CD14-positive monocyte (primary cell): ENCODE results near the gene BEND7. TPM values are rescaled to one million over a fixed set of nuclear protein-coding genes. Genes with fewer than 3 reads are reported as not detected.
A peak's percentile ranks its signal among the peaks of the same experiment; 100 is the strongest.

Experiments
- DNase-seq, 3 donors: peaks; one replicate each; pipeline ENCODE4 v3.0.0-alpha.2; 2011 to 2022
- H2AFZ ChIP-seq: 2 replicates; pipeline ENCODE4 v1.6.0; 2012; ENCODE audit warnings: mild to moderate bottlenecking, low read depth, low read length, inconsistent platforms; ENCODE audit not compliant: insufficient read depth, poor library complexity, severe bottlenecking
- H3K27ac ChIP-seq, 2 donors: 1 replicate in 1 of 2; 2 replicates in 1 of 2; pipeline ENCODE4 v1.5.1; 2012 to 2013; ENCODE audit warnings: low read length in 2 of 2, control low read depth in 1 of 2, inconsistent platforms in 1 of 2, low read depth in 1 of 2, mild to moderate bottlenecking in 1 of 2
- H3K27me3 ChIP-seq, 2 donors: one replicate each; pipeline versions ENCODE4 v1.6.0 to v1.6.1; 2011 to 2013; ENCODE audit warnings: low read length in 2 of 2; ENCODE audit not compliant: control insufficient read depth in 2 of 2, insufficient read depth in 2 of 2
- H3K36me3 ChIP-seq, 2 donors: replicated peaks in 1 of 2; 1 replicate in 1 of 2; 2 replicates in 1 of 2; pipeline versions ENCODE4 v1.5.1 to v1.6.1; 2012 to 2013; ENCODE audit warnings: low read length in 2 of 2, control low read depth in 1 of 2, inconsistent platforms in 1 of 2, mild to moderate bottlenecking in 1 of 2; ENCODE audit not compliant: insufficient read depth in 2 of 2, control insufficient read depth in 1 of 2
- H3K4me1 ChIP-seq, 2 donors: 1 replicate in 1 of 2; 2 replicates in 1 of 2; pipeline versions ENCODE4 v1.5.1 to v1.6.1; 2012 to 2013; ENCODE audit warnings: low read length in 2 of 2, control low read depth in 1 of 2, inconsistent platforms in 1 of 2, mild to moderate bottlenecking in 1 of 2, moderate library complexity in 1 of 2; ENCODE audit not compliant: insufficient read depth in 2 of 2, control insufficient read depth in 1 of 2
- H3K4me2 ChIP-seq: replicated peaks from 2 replicates; pipeline ENCODE3; 2012; ENCODE audit warnings: low read length, moderate library complexity, mild to moderate bottlenecking; ENCODE audit not compliant: poor library complexity, severe bottlenecking; ENCODE audit errors: extremely low read depth
- H3K4me3 ChIP-seq, 3 experiments: fragments of 200-600 bp in 1 of 3; sonication (generic) in 1 of 3; replicated peaks in 1 of 3; 1 replicate in 2 of 3; 2 replicates in 1 of 3; pipeline ENCODE4 v1.5.1; 2011 to 2013; ENCODE audit warnings: low read length in 3 of 3, mild to moderate bottlenecking in 3 of 3, control low read depth in 2 of 3, low read depth in 2 of 3, inconsistent platforms in 1 of 3, moderate library complexity in 1 of 3
- H3K79me2 ChIP-seq: 2 replicates; pipeline ENCODE4 v1.6.0; 2012; ENCODE audit warnings: mild to moderate bottlenecking, control low read depth, inconsistent platforms, low read length, moderate library complexity; ENCODE audit not compliant: insufficient read depth
- H3K9ac ChIP-seq: 2 replicates; pipeline ENCODE4 v1.6.0; 2017; ENCODE audit warnings: low read length, mild to moderate bottlenecking; ENCODE audit not compliant: insufficient read depth, poor library complexity, severe bottlenecking
- H3K9me3 ChIP-seq, 2 donors: replicated peaks in 1 of 2; 1 replicate in 1 of 2; 2 replicates in 1 of 2; pipeline versions ENCODE4 v1.5.1 to v1.6.1; 2012 to 2013; ENCODE audit warnings: low read length in 2 of 2, control low read depth in 1 of 2; ENCODE audit not compliant: control insufficient read depth in 1 of 2, insufficient read depth in 1 of 2
- H4K20me1 ChIP-seq: 2 replicates; pipeline ENCODE4 v1.6.0; 2012; ENCODE audit warnings: mild to moderate bottlenecking, low read length, control low read depth, moderate library complexity; ENCODE audit not compliant: insufficient read depth
- H3K27ac Mint-ChIP-seq, 7 donors: one replicate each; pipeline ENCODE4 v1.8.0; 2020; ENCODE audit warnings: mild to moderate bottlenecking in 7 of 7, mixed read lengths in 7 of 7, moderate library complexity in 6 of 7, inconsistent platforms in 2 of 7
- H3K27me3 Mint-ChIP-seq, 3 donors: one replicate each; pipeline ENCODE4 v1.8.0; 2021 to 2022; ENCODE audit warnings: low read depth in 3 of 3, mild to moderate bottlenecking in 3 of 3, mixed read lengths in 3 of 3, moderate library complexity in 3 of 3, inconsistent platforms in 1 of 3
- H3K36me3 Mint-ChIP-seq, 2 donors: one replicate each; pipeline ENCODE4 v1.8.0; 2020; ENCODE audit warnings: mixed read lengths in 2 of 2, inconsistent platforms in 1 of 2, mild to moderate bottlenecking in 1 of 2
- H3K4me1 Mint-ChIP-seq: one replicate; pipeline ENCODE4 v1.8.0; 2020; ENCODE audit warnings: mild to moderate bottlenecking, mixed read lengths
- H3K4me3 Mint-ChIP-seq, 2 donors: one replicate each; pipeline ENCODE4 v1.8.0; 2020; ENCODE audit warnings: mild to moderate bottlenecking in 2 of 2, mixed read lengths in 2 of 2, moderate library complexity in 1 of 2
- H3K9me3 Mint-ChIP-seq, 7 donors: one replicate each; pipeline ENCODE4 v1.8.0; 2020 to 2022; ENCODE audit warnings: mixed read lengths in 7 of 7, mild to moderate bottlenecking in 6 of 7, moderate library complexity in 6 of 7, inconsistent platforms in 2 of 7
- CTCF ChIP-seq: fragments of 200-600 bp; IDR thresholded peaks from one replicate; pipeline ENCODE4 v1.8.0; 2022; ENCODE audit warnings: antibody characterized with exemption, mild to moderate bottlenecking
- WGBS: methylation state at CpG from one replicate; pipeline ENCODE4 v1.1.5; 2013; ENCODE audit warnings: missing lambda C conversion rate; ENCODE audit not compliant: insufficient coverage; 5-methylcytosine and 5-hydroxymethylcytosine counted together
- intact Hi-C, 2 donors: fragments of 100-400 bp; cut with micrococcal nuclease; formaldehyde crosslinking; loops; one replicate each; pipeline versions ENCODE4 v1.15.0 to v1.15.1; 2023
- polyA plus RNA-seq, 3 donors: library from polyadenylated mRNA; depleted of rRNA in 1 of 3; unstranded in 2 of 3; stranded (reverse) in 1 of 3; fragments of 300-500 nt in 2 of 3; fragments of >200 nt in 1 of 3; fragmentation: Illumina TruSeq in 2 of 3; gene quantifications; 1 replicate in 2 of 3; 2 replicates in 1 of 3; pipeline ENCODE4 v1.2.3, GENCODE V29; 2012 to 2021

Gene BEND7
- polyA plus RNA-seq, 3 donors: 0.65 TPM; not detected in 2

DNA sequence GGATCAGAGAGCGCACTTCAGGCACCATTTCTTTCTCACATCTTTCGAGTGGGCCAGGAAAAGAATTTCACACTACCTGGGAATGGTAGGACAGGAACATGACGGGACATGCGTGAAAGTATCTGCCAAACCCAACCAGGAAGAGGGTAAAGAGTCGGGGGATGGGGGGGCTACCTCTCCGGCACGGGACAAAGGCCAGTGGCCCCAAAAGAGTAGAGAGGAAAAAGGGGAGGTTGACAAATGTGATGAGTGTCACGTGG lies 830 bp upstream of the BEND7 start:
- no peak for DNase-seq
- H3K4me1 Mint-ChIP-seq: peaks cover 12% of the 10 kb centered on the region
- H3K9me3 ChIP-seq: peaks cover 0 to 11% of the 10 kb centered on the region in 2 donors
- peak overlapping the region in 1 of 7 donors; percentile 46 for H3K27ac Mint-ChIP-seq
- no peak for TF ChIP-seq CTCF
- no peaks in the 10 kb centered on the region for H3K36me3 ChIP-seq
- H3K27ac ChIP-seq: no peak overlapping the region
- no peaks in the 10 kb centered on the region for H3K79me2 ChIP-seq
- H3K9ac ChIP-seq: no peak overlapping the region
- 29% methylated on average over 6 of the region's 8 CpGs for WGBS
- no peaks in the 10 kb centered on the region for H4K20me1 ChIP-seq
- H3K27me3 Mint-ChIP-seq: peaks cover 48 to 66% (median 54%) of the 10 kb centered on the region in 3 donors
- peaks cover 2 to 11% of the 10 kb centered on the region in 2 donors for H3K36me3 Mint-ChIP-seq
- H3K4me1 ChIP-seq: peaks cover 10% of the 10 kb centered on the region in 2 donors
- intact Hi-C loops: no loop called here
- H3K4me2 ChIP-seq: peak overlapping the region; percentile 72
- H3K4me3 ChIP-seq: peak overlapping the region in 1 of 3 experiments; percentile 68
- peak overlapping the region; percentile 52 for H2AFZ ChIP-seq
- H3K4me3 Mint-ChIP-seq: peak overlapping the region; percentile 77 to 84
- H3K9me3 Mint-ChIP-seq: peaks cover 0 to 15% (median 9%) of the 10 kb centered on the region in 7 donors
- H3K27me3 ChIP-seq: peaks cover 59 to 67% of the 10 kb centered on the region in 2 donors

DNA sequence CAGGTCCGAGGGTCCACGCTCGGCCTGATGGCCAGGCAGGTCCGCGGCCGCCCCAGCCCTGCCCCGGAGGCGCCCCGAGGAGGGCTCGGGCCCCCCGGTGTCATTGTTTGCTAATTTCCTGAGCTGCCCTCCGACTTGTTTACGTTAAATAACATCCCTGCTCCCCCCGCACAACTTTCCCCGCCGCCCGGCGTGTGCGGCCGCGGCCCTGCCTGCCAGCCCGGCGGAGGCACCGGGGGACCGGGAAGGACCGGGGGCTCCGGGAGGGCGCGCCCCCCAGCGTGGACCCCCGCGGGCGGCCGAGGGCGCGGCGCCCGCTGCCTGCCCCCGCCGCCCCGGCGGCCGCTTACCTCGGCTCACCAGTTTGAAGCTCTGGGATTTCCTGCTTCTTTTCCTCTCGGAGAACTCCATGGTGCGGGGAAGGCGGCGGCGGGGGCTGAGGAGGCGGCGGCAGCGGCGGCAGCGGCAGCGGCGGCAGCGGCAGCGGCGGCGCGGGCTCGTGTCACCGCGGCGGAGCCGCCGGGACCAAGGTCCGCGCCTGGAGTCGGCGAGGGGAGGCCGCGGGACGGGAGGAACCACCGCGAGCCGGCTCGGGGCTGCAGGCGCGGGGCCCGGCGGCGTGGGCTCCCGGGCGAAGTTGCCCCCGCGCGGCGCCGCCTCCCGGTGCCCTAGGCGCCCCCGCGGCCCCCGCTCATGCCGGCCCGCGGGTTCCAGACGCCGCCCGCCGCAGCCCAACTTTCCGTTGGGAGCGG lies 515 bp downstream of the BEND7 start:
- Histone ChIP-seq H3K79me2 (no peaks in the 10 kb centered on the region), H3K4me1 (peaks cover 10% of the 10 kb centered on the region in 2 donors), H4K20me1 (no peaks in the 10 kb centered on the region), H3K4me3 (peak overlapping the region in 2 of 3 experiments; percentile 27 to 63), H3K4me2 (peak overlapping the region; percentile 70), H3K36me3 (no peaks in the 10 kb centered on the region), H3K27me3 (peaks cover 60 to 68% of the 10 kb centered on the region in 2 donors), H2AFZ (peak overlapping the region; percentile 59), H3K27ac (no peak overlapping the region), H3K9me3 (peaks cover 0 to 11% of the 10 kb centered on the region in 2 donors), H3K9ac (peak overlapping the region; percentile 38)
- intact Hi-C loops: no loop called here
- Mint-ChIP-seq H3K27ac (no peak overlapping the region), H3K4me1 (peaks cover 12% of the 10 kb centered on the region), H3K9me3 (peaks cover 0 to 15% (median 9%) of the 10 kb centered on the region in 7 donors), H3K27me3 (peaks cover 48 to 66% (median 53%) of the 10 kb centered on the region in 3 donors), H3K4me3 (peak overlapping the region; percentile 74 to 92), H3K36me3 (peaks cover 2 to 11% of the 10 kb centered on the region in 2 donors)
- under 1% methylated on average over 103 of the region's 104 CpGs for WGBS
- peak in 1 of 3 donors; percentile 16 for DNase-seq
- TF ChIP-seq CTCF: no peak
